ENCODE data around the gene SRGAP1. TPM values are rescaled to one million over a fixed set of nuclear protein-coding genes. Genes with fewer than 3 reads are reported as not detected.
A peak's percentile ranks its signal among the peaks of the same experiment; 100 is the strongest.

The SRGAP1 gene
- total and polyA plus RNA-seq, 9 of the 15 experiments (the other 6 are each of a cell fraction or from before 2014, with no cell fraction given) = 0.01 to 0.13 (median 0.04) TPM; not detected in 3

DNA sequence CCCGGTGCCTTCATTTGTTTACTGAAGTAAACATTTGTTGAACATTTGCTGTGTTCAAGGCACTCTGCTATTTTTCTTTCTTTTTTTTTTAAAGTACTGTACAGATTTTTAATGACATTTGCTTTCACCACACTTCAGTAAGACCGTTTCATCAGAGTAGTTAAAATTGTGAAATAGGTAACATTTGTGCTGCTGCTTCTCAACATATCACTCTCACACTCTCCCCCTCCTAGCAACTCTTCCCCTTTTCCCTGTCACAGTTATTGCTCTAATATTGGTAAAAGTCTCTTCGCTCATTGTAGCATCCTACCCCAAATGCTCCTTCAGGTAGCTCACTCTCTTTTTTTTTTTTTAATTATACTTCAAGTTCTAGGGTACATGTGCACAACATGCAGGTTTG, 49.6 kb downstream of the SRGAP1 start:
- WGBS (ENCODE audit: insufficient coverage, low coverage, missing lambda C conversion rate) = 0% methylated on average over 3 of the region's 3 CpGs
- Histone ChIP-seq H3K9me3 (replicated peaks; ENCODE audit: control insufficient read depth, insufficient read depth, low read depth, low read length) (no peaks in the 10 kb centered on the region), H3K27me3 (ENCODE audit: control insufficient read depth in 2 of 2, insufficient read depth in 2 of 2, low read length in 2 of 2) (peaks cover 0 to 9% of the 10 kb centered on the region in 2 experiments; a peak in 2 of 5 replicates), H3K79me2 (ENCODE audit: control insufficient read depth, insufficient read depth, low read length) (no peaks in the 10 kb centered on the region), H3K4me1 (replicated peaks in 1 of 2; ENCODE audit: control insufficient read depth in 2 of 2, insufficient read depth in 2 of 2, low read length in 2 of 2) (no peaks in the 10 kb centered on the region; a peak in 1 of 5 replicates), H3K4me3 (no peak overlapping the region), H3K9ac (ENCODE audit: insufficient read depth in 1 of 2, low read depth in 2 of 2, low read length in 2 of 2) (no peak overlapping the region), H2AFZ (ENCODE audit: low read depth, low read length) (no peak overlapping the region), H4K20me1 (replicated peaks; ENCODE audit: control insufficient read depth, insufficient read depth, low read length) (no peaks in the 10 kb centered on the region), H3K36me3 (ENCODE audit: control insufficient read depth, insufficient read depth, low read length) (no peaks in the 10 kb centered on the region), H3K9me1 (ENCODE audit: control insufficient read depth, insufficient read depth, low read length) (no peaks in the 10 kb centered on the region), H3K27ac (ENCODE audit: extremely low read depth, low read depth, low read length) (no peak overlapping the region), H3K4me2 (ENCODE audit: insufficient read depth, low read length) (no peak overlapping the region)
- ChIA-PET POLR2A (no interaction called here), CTCF (ENCODE audit: low intra/inter-chr PET ratio) (no interaction called here)
- in situ Hi-C loops (cut with MboI) (no loop called here), intact Hi-C loops (cut with micrococcal nuclease) (no loop called here)
- BruUV-seq (replicated peaks) = no TSS peak
- TF ChIP-seq SUPT5H (IDR thresholded peaks at IDR 0.05) (no peak), CEBPB (tag; IDR thresholded peaks at IDR 0.05) (peak; percentile 21; the same call in 1 of the 2 replicates)
- FAIRE-seq (no peak), DNase-seq (ENCODE audit: extremely low read depth in 1 of 4, low spot score in 3 of 4) (no peak), ATAC-seq (no peak)

DNA sequence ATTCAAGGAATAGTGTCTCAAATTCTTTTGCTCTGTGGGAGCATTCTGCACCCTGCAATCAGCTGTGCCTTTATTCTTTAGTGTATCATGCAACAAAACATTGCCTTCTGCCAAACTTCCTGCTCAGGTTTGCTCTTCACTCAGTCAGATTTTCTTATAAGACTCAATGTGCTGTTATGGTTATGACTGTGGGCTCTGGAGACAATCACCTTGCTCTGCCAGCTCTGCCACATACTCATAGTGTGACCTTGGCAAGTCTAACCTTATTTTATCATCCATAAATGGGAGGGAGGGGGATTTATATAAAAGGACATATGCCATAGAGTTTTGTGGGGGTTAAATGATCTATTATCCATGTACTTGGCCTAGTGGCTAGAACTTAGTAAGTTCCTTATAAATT, 51.3 kb downstream of the SRGAP1 start:
- Histone ChIP-seq H2AFZ (ENCODE audit: low read depth, low read length) (no peak overlapping the region), H3K79me2 (ENCODE audit: control insufficient read depth, insufficient read depth, low read length) (no peaks in the 10 kb centered on the region), H3K9me3 (replicated peaks; ENCODE audit: control insufficient read depth, insufficient read depth, low read depth, low read length) (no peaks in the 10 kb centered on the region), H4K20me1 (replicated peaks; ENCODE audit: control insufficient read depth, insufficient read depth, low read length) (no peaks in the 10 kb centered on the region), H3K9me1 (ENCODE audit: control insufficient read depth, insufficient read depth, low read length) (no peaks in the 10 kb centered on the region), H3K4me2 (ENCODE audit: insufficient read depth, low read length) (no peak overlapping the region), H3K9ac (ENCODE audit: insufficient read depth in 1 of 2, low read depth in 2 of 2, low read length in 2 of 2) (no peak overlapping the region), H3K36me3 (ENCODE audit: control insufficient read depth, insufficient read depth, low read length) (no peaks in the 10 kb centered on the region), H3K4me3 (no peak overlapping the region), H3K4me1 (replicated peaks in 1 of 2; ENCODE audit: control insufficient read depth in 2 of 2, insufficient read depth in 2 of 2, low read length in 2 of 2) (no peaks in the 10 kb centered on the region; a peak in 1 of 5 replicates), H3K27me3 (ENCODE audit: control insufficient read depth in 2 of 2, insufficient read depth in 2 of 2, low read length in 2 of 2) (peaks cover 0 to 5% of the 10 kb centered on the region in 2 experiments; a peak in 1 of 5 replicates), H3K27ac (ENCODE audit: extremely low read depth, low read depth, low read length) (no peak overlapping the region)
- BruUV-seq (replicated peaks) = no TSS peak
- DNase-seq (ENCODE audit: extremely low read depth in 1 of 4, low spot score in 3 of 4) (no peak), ATAC-seq (no peak), FAIRE-seq (no peak)
- in situ Hi-C loops (cut with MboI) = no loop called here
- TF ChIP-seq NFRKB (IDR thresholded peaks at IDR 0.05; ENCODE audit: low read depth) (no peak), PTRF (tag; IDR thresholded peaks at IDR 0.05) (no peak), NCOA6 (IDR thresholded peaks at IDR 0.05) (no peak), ZNF224 (CRISPR knock-in tag; IDR thresholded peaks at IDR 0.05) (no peak), TEAD4 (IDR thresholded peaks at IDR 0.05; ENCODE audit: low read length) (no peak), TEAD4 (CRISPR knock-in tag; IDR thresholded peaks at IDR 0.05; ENCODE audit: borderline replicate concordance) (no peak), HDAC6 (IDR thresholded peaks at IDR 0.05; ENCODE audit: low read depth, low read length) (no peak), TAF9B (IDR thresholded peaks at IDR 0.05; ENCODE audit: partially characterized antibody) (no peak), KLF13 (tag; IDR thresholded peaks at IDR 0.05; ENCODE audit: borderline replicate concordance, low read depth) (no peak)
- intact Hi-C loops (cut with micrococcal nuclease) = no loop called here
- CTCF ChIA-PET (ENCODE audit: low intra/inter-chr PET ratio) = no interaction called here
- POLR2A ChIA-PET = interaction anchor here (0.6 kb wide), 1 partner anchor 335 kb away, joined by 3 read pairs; no protein-coding TSS in a partner anchor

Measured in K562 (cell line).